Neuronal stem cell (in vitro differentiated cells): ENCODE measurements around the gene CLCC1. TPM values are rescaled to one million over a fixed set of nuclear protein-coding genes. Genes with fewer than 3 reads are reported as not detected.
A peak's percentile ranks its signal among the peaks of the same experiment; 100 is the strongest.
"Not testable (repeated sequence)": the region's sequence is repeated elsewhere in the genome, so short reads cannot be mapped to it uniquely, and the experiment has no call there.

ENCODE experiments used
- DNase-seq: peaks from one replicate; pipeline ENCODE4 v3.0.0-alpha.2; 2013; ENCODE audit warnings: low spot score
- H2AFZ ChIP-seq: one replicate; pipeline ENCODE4 v1.6.1; 2013; ENCODE audit warnings: mild to moderate bottlenecking, low read length, inconsistent platforms
- H2AK5ac ChIP-seq: 2 replicates; pipeline ENCODE4 v1.6.1; 2013; ENCODE audit warnings: low read depth, mild to moderate bottlenecking, inconsistent platforms, low read length, moderate library complexity, mixed read lengths
- H2BK120ac ChIP-seq: 2 replicates; pipeline ENCODE4 v1.6.1; 2013; ENCODE audit warnings: low read depth, mild to moderate bottlenecking, inconsistent platforms, low read length, moderate library complexity, mixed read lengths
- H2BK12ac ChIP-seq: one replicate; pipeline ENCODE4 v1.6.1; 2013; ENCODE audit warnings: low read length, inconsistent platforms
- H2BK15ac ChIP-seq: 2 replicates; pipeline ENCODE4 v1.6.1; 2013; ENCODE audit warnings: mild to moderate bottlenecking, low read length, inconsistent platforms, mixed read lengths
- H2BK5ac ChIP-seq: one replicate; pipeline ENCODE4 v1.6.1; 2013; ENCODE audit warnings: inconsistent platforms, mild to moderate bottlenecking, low read length, moderate library complexity
- H3K14ac ChIP-seq: one replicate; pipeline ENCODE4 v1.6.1; 2013; ENCODE audit warnings: low read length, inconsistent platforms
- H3K18ac ChIP-seq: 2 replicates; pipeline ENCODE4 v1.6.1; 2013; ENCODE audit warnings: low read length, inconsistent platforms
- H3K23ac ChIP-seq: 2 replicates; pipeline ENCODE4 v1.6.1; 2013; ENCODE audit warnings: low read depth, mild to moderate bottlenecking, mixed read lengths, low read length, inconsistent platforms; ENCODE audit not compliant: poor library complexity
- H3K27ac ChIP-seq: replicated peaks from 3 replicates; pipeline ENCODE4 v1.5.1; 2013; ENCODE audit warnings: low read length, inconsistent platforms
- H3K27me3 ChIP-seq, 3 experiments: 2 replicates each; pipeline ENCODE4 v1.6.1; 2013; ENCODE audit warnings: low read length in 3 of 3, mild to moderate bottlenecking in 2 of 3, inconsistent platforms in 1 of 3, low read depth in 1 of 3, mixed read lengths in 1 of 3, moderate library complexity in 1 of 3; ENCODE audit not compliant: control insufficient read depth in 3 of 3, insufficient read depth in 3 of 3
- H3K36me3 ChIP-seq, 2 donors: replicated peaks in 1 of 2; 2 replicates each; pipeline ENCODE4 v1.6.1; 2013; ENCODE audit warnings: low read length in 2 of 2; ENCODE audit not compliant: control insufficient read depth in 2 of 2, insufficient read depth in 2 of 2
- H3K4ac ChIP-seq: 2 replicates; pipeline ENCODE4 v1.6.1; 2013; ENCODE audit warnings: inconsistent platforms, mild to moderate bottlenecking, low read length, moderate library complexity
- H3K4me1 ChIP-seq, 2 donors: 1 replicate in 1 of 2; 2 replicates in 1 of 2; pipeline ENCODE4 v1.6.1; 2013; ENCODE audit warnings: low read length in 2 of 2, low read depth in 1 of 2; ENCODE audit not compliant: control insufficient read depth in 2 of 2, insufficient read depth in 1 of 2
- H3K4me2 ChIP-seq: one replicate; pipeline ENCODE4 v1.6.1; 2013; ENCODE audit warnings: mild to moderate bottlenecking, low read length, inconsistent platforms; ENCODE audit not compliant: insufficient read depth, poor library complexity, severe bottlenecking
- H3K4me3 ChIP-seq, 2 donors: 2 replicates each; pipeline ENCODE4 v1.5.1; 2013; ENCODE audit warnings: low read length in 2 of 2, mild to moderate bottlenecking in 2 of 2, inconsistent platforms in 1 of 2, moderate library complexity in 1 of 2
- H3K79me1 ChIP-seq: one replicate; pipeline ENCODE4 v1.6.1; 2013; ENCODE audit warnings: low read depth, mild to moderate bottlenecking, inconsistent platforms, low read length, moderate library complexity
- H3K9ac ChIP-seq: one replicate; pipeline ENCODE4 v1.6.1; 2013; ENCODE audit warnings: mild to moderate bottlenecking, low read depth, low read length, inconsistent platforms; ENCODE audit not compliant: poor library complexity
- H3K9me3 ChIP-seq, 2 donors: replicated peaks in 1 of 2; 2 replicates each; pipeline versions ENCODE3 to v1.6.1; 2013; ENCODE audit warnings: low read length in 2 of 2, mild to moderate bottlenecking in 2 of 2, inconsistent platforms in 1 of 2, low read depth in 1 of 2, mixed read lengths in 1 of 2, moderate library complexity in 1 of 2; ENCODE audit not compliant: control insufficient read depth in 2 of 2, insufficient read depth in 1 of 2
- H4K8ac ChIP-seq: one replicate; pipeline ENCODE4 v1.6.1; 2013; ENCODE audit warnings: low read depth, mild to moderate bottlenecking, inconsistent platforms, low read length, moderate library complexity
- H4K91ac ChIP-seq: one replicate; pipeline ENCODE4 v1.6.1; 2013; ENCODE audit warnings: low read length, low read depth, mild to moderate bottlenecking, inconsistent platforms; ENCODE audit not compliant: poor library complexity
- WGBS, 2 donors: extraction: QIAGEN DNeasy Blood & Tissue Kit; methylation state at CpG; one replicate each; pipeline ENCODE4 v1.1.7; 2013; ENCODE audit warnings: missing lambda C conversion rate in 2 of 2, mixed read lengths in 1 of 2; ENCODE audit not compliant: insufficient read length in 2 of 2, insufficient replicate concordance in 1 of 2; ENCODE audit errors: extremely low coverage in 2 of 2; 5-methylcytosine and 5-hydroxymethylcytosine counted together
- polyA plus RNA-seq, 2 experiments: library from polyadenylated mRNA; stranded (reverse); fragments of 200-250 nt; gene quantifications; one replicate each; pipeline ENCODE4 v1.2.3, GENCODE V29; 2013

Gene CLCC1
- 20.5 TPM for polyA plus RNA-seq (2013, experiment 1 of 2)
- polyA plus RNA-seq (2013, experiment 2 of 2): 21.0 TPM

- peak; percentile 72 for DNase-seq
Observed at GRCh38 chr1:108963052-108963686, at the start of gene CLCC1. Gene CLCC1 (minus strand): TSS chr1:108963484. CDS start chr1:108950437, 13,047 bp downstream.

GRCh38 chr1:109011335-109011734 lies 48.1 kb upstream of the CLCC1 start:
- Histone ChIP-seq H2BK15ac (no peak overlapping the region), H2BK120ac (no peak overlapping the region), H3K4me1 (no peaks in the 10 kb centered on the region), H4K8ac (no peak overlapping the region), H3K9me3 (no peaks in the 10 kb centered on the region), H3K4ac (no peak overlapping the region), H3K23ac (no peak overlapping the region), H4K91ac (no peak overlapping the region), H3K27ac (no peak overlapping the region), H3K36me3 (peaks cover 1 to 44% of the 10 kb centered on the region in 2 donors), H3K4me2 (no peak overlapping the region), H2AK5ac (no peak overlapping the region), H3K27me3 (no peaks in the 10 kb centered on the region), H2BK12ac (no peak overlapping the region), H2AFZ (no peak overlapping the region), H2BK5ac (no peak overlapping the region), H3K14ac (no peak overlapping the region), H3K18ac (no peak overlapping the region), H3K79me1 (no peaks in the 10 kb centered on the region), H3K4me3 (no peak overlapping the region), H3K9ac (no peak overlapping the region)
- no peak for DNase-seq
- WGBS, 2 donors: no CpG with 5 or more reads among the region's 7 CpGs

More at GRCh38 chr1:108963052-108963686, at the start of gene CLCC1:
- no CpG with 5 or more reads among the region's 72 CpGs for WGBS, 2 donors
- peak within 1 kb of the TSS; percentile 89 for H3K14ac ChIP-seq
- H3K9me3 ChIP-seq: no peaks in the 10 kb centered on the region
- H2BK5ac ChIP-seq: no peak within 1 kb of the TSS
- no peaks in the 10 kb centered on the region for H3K79me1 ChIP-seq
- peak within 1 kb of the TSS; percentile 99 for H3K18ac ChIP-seq
- H4K91ac ChIP-seq: no peak within 1 kb of the TSS
- H4K8ac ChIP-seq: no peak within 1 kb of the TSS
- peak within 1 kb of the TSS; percentile 98 for H3K9ac ChIP-seq
- H3K4me3 ChIP-seq: peak within 1 kb of the TSS; percentile 90 to 98
- peak within 1 kb of the TSS; percentile 63 for H3K27ac ChIP-seq
- peaks cover 2 to 22% of the 10 kb centered on the region in 2 donors for H3K36me3 ChIP-seq
- H2BK12ac ChIP-seq: peak within 1 kb of the TSS; percentile 54
- peak within 1 kb of the TSS; percentile 98 for H2AFZ ChIP-seq
- H3K4ac ChIP-seq: no peak within 1 kb of the TSS
- H2BK15ac ChIP-seq: peak within 1 kb of the TSS; percentile 79
- H3K23ac ChIP-seq: peak within 1 kb of the TSS; percentile 97
- peak within 1 kb of the TSS; percentile 69 for H3K4me2 ChIP-seq
- no peak within 1 kb of the TSS for H2BK120ac ChIP-seq
- no peaks in the 10 kb centered on the region for H3K4me1 ChIP-seq
- no peak within 1 kb of the TSS for H2AK5ac ChIP-seq
- H3K27me3 ChIP-seq: no peaks in the 10 kb centered on the region

GRCh38 chr1:108996622-108997021 lies 33.3 kb upstream of the CLCC1 start:
- not testable (repeated sequence) for H3K23ac ChIP-seq, H3K4me1 ChIP-seq, H3K79me1 ChIP-seq, H3K18ac ChIP-seq, H3K14ac ChIP-seq, H3K27me3 ChIP-seq, H3K4ac ChIP-seq, H2BK12ac ChIP-seq, H2AK5ac ChIP-seq, H3K4me2 ChIP-seq, H3K27ac ChIP-seq, H3K9ac ChIP-seq, H2BK5ac ChIP-seq, DNase-seq, H3K4me3 ChIP-seq, H4K91ac ChIP-seq, H2BK120ac ChIP-seq, H2AFZ ChIP-seq, H2BK15ac ChIP-seq, H4K8ac ChIP-seq
- no CpG with 5 or more reads among the region's 3 CpGs for WGBS, 2 donors
- Histone ChIP-seq H3K36me3 (peaks cover 3 to 62% of the 10 kb centered on the region in 2 donors), H3K9me3 (peaks cover 2 to 14% of the 10 kb centered on the region in 2 donors)

GRCh38 chr1:108983114-108983513 lies 19.8 kb upstream of the CLCC1 start:
- H4K8ac ChIP-seq: no peak overlapping the region
- H3K23ac ChIP-seq: no peak overlapping the region
- peaks cover 3 to 60% of the 10 kb centered on the region in 2 donors for H3K36me3 ChIP-seq
- H2AK5ac ChIP-seq: no peak overlapping the region
- no peak for DNase-seq
- H3K9ac ChIP-seq: no peak overlapping the region
- H2BK120ac ChIP-seq: no peak overlapping the region
- H3K18ac ChIP-seq: no peak overlapping the region
- no peaks in the 10 kb centered on the region for H3K27me3 ChIP-seq
- no peak overlapping the region for H2BK5ac ChIP-seq
- no peak overlapping the region for H4K91ac ChIP-seq
- no peaks in the 10 kb centered on the region for H3K4me1 ChIP-seq
- no peak overlapping the region for H3K4me2 ChIP-seq
- no peak overlapping the region for H2BK15ac ChIP-seq
- no peak overlapping the region for H2BK12ac ChIP-seq
- no peak overlapping the region for H3K27ac ChIP-seq
- no peak overlapping the region for H3K4ac ChIP-seq
- peaks cover 2 to 3% of the 10 kb centered on the region in 2 donors for H3K9me3 ChIP-seq
- no peaks in the 10 kb centered on the region for H3K79me1 ChIP-seq
- no peak overlapping the region for H3K14ac ChIP-seq
- H2AFZ ChIP-seq: no peak overlapping the region
- no CpG with 5 or more reads among the region's 4 CpGs for WGBS, 2 donors
- H3K4me3 ChIP-seq: no peak overlapping the region
